ENCODE results near the gene SDS. TPM values are rescaled to one million over a fixed set of nuclear protein-coding genes. Genes with fewer than 3 reads are reported as not detected.

Gene SDS
- total RNA-seq, 4 donors from 2014 or later: not detected

- no peaks in the 10 kb centered on the region for H3K27me3 ChIP-seq
- H3K4me1 ChIP-seq: no peaks in the 10 kb centered on the region
- no peak overlapping the region for H3K27ac ChIP-seq
- H3K36me3 ChIP-seq: no peaks in the 10 kb centered on the region
- no peaks in the 10 kb centered on the region for H3K9me3 ChIP-seq
- H3K4me3 ChIP-seq: no peak overlapping the region
- TF ChIP-seq CTCF (IDR thresholded peaks at IDR 0.05): no peak
- no peak for TF ChIP-seq POLR2A (IDR thresholded peaks at IDR 0.05)
- intact Hi-C loops (cut with DNase I; ENCODE audit: low total_unique reads): no loop called here
- no peak for DNase-seq
These were observed 4.4 kb upstream of the SDS start for GRCh38 chr12:113407931-113408600.

- no peak for DNase-seq
- Histone ChIP-seq H3K9me3 (no peaks in the 10 kb centered on the region), H3K4me3 (no peak overlapping the region), H3K27me3 (no peaks in the 10 kb centered on the region), H3K4me1 (no peaks in the 10 kb centered on the region), H3K36me3 (no peaks in the 10 kb centered on the region), H3K27ac (no peak overlapping the region)
- intact Hi-C loops (cut with DNase I; ENCODE audit: low total_unique reads): no loop called here
- TF ChIP-seq POLR2A (IDR thresholded peaks at IDR 0.05) (no peak), CTCF (IDR thresholded peaks at IDR 0.05) (no peak)
These were observed 2.0 kb upstream of the SDS start for GRCh38 chr12:113405694-113406093.

- no peaks in the 10 kb centered on the region for H3K4me1 ChIP-seq
- TF ChIP-seq CTCF (IDR thresholded peaks at IDR 0.05) (no peak), POLR2A (IDR thresholded peaks at IDR 0.05) (no peak)
- no peaks in the 10 kb centered on the region for H3K36me3 ChIP-seq
- H3K27me3 ChIP-seq: no peaks in the 10 kb centered on the region
- no peaks in the 10 kb centered on the region for H3K9me3 ChIP-seq
- DNase-seq: no peak
- H3K27ac ChIP-seq: no peak overlapping the region
- H3K4me3 ChIP-seq: no peak overlapping the region
- intact Hi-C loops (cut with DNase I; ENCODE audit: low total_unique reads): no loop called here
These were observed 964 bp downstream of the SDS start for GRCh38 chr12:113402586-113403260.

GRCh38 chr12:113401066-113402000, 2.4 kb downstream of the SDS start:
- H3K27me3 ChIP-seq: no peaks in the 10 kb centered on the region
- intact Hi-C loops (cut with DNase I; ENCODE audit: low total_unique reads): no loop called here
- no peaks in the 10 kb centered on the region for H3K4me1 ChIP-seq
- no peak overlapping the region for H3K4me3 ChIP-seq
- H3K36me3 ChIP-seq: no peaks in the 10 kb centered on the region
- no peak overlapping the region for H3K27ac ChIP-seq
- TF ChIP-seq CTCF (IDR thresholded peaks at IDR 0.05) (no peak), POLR2A (IDR thresholded peaks at IDR 0.05) (no peak)
- H3K9me3 ChIP-seq: no peaks in the 10 kb centered on the region
- DNase-seq: no peak
